ENCODE data around the gene PRPF40A.

The PRPF40A gene

DNA sequence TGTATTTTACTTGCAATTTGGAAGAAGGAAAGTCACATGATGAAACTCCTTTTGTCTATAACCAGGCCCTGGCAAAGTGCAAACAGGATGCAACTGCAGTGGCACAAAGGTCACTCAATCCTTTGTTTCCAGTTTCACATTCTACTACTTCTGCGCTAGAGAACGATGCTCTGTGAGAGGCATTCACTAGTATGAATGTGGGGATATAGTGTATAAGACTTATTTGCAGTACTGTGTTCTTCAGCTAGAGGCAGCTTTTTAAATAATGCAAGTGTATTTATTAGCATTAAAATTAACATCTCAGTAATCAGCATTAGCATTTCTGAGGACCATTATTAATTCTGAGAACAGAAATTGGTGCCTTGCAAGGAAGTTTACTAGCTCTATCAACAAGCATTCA lies 68.9 kb downstream of the PRPF40A start:
- no peak for DNase-seq

DNA sequence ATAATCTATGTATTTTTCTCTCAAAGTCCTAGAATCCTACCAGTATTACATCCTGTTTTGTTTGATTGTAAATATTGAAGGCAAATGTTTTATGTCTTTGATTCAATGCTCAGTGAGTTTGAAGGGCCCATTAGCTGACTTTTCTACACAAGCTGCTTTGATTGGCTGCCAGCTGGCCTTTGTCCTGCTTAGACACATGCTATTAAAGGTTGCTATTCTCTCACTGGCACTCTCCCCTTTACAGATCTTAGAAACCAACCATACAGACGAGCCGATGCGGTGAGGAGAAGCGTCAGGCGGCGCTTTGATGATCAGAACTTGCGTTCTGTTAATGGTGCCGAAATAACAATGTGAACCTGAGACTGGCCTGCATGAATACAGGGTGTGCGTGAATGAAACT lies 69.7 kb downstream of the PRPF40A start:
- peak; percentile 22 for DNase-seq

DNA sequence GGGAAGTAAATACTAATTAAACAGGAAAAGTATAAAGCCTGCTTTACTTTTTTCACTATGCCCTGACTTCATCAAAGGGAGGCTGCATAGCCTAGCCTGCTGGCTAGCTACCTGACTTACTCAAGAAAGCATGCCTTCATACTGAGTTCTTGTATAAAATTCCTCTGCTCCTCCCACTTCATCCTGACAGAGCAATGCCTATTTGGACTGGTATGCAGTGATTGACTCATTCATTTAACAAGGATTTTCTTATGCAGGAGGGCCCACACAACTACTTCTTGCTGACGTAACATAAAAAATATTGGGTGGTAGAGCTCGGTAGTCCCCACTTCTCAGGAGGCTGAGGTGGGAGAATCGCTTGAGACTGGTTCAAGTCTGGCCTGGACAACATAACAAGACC lies 70.5 kb downstream of the PRPF40A start:
- DNase-seq, result no peak

DNA sequence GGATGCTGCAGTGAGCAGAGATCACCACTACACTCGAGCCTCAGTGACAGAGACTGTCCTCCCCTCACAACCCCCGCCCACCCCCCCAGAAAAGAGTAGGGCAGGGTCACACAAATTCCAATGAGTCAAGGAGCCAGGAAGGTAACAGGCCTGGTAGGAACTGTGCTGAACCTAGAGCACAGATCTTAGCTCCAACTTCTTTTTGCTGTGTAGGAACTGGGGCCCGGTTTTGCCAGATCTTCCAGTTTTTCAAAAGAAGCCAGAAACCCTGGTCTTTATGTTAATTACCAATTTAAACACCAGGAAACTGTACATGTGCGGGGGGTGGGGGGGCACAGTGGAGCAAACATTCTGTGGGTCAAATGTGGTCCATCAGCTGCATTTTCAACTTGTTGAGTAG lies 71.0 kb downstream of the PRPF40A start:
- no peak for DNase-seq

DNA sequence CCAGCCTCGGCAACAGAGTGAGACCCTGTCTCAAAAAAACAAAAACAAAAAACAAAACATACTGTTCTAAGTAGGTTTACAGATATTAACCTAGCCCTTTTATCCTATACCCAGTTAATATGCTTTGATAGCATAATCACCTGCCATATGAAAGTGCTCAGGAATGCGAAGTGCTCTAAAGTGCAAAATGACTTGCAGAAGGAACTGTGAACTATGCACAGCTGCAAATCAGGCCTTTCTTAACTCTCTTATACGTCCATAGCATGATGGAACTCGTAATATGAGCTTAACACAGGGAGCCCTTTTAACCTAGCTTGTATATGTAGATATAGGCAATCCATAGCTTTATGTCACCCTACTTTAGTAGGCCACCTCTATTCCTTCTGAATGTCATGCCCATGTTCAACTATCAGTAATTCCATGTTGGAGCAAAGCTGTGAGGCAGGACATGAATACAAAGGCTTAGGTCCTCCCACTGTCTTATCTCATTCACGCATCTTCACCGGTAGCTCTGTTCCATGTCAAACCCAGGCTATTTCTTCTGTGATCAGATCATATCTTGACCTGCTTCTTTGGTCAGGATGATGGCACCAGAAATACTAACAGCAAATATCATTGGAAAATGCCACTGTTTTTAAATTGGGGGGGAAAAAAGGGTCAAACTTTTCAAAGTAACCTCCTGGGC lies 72.9 kb downstream of the PRPF40A start:
- DNase-seq, result no peak

DNA sequence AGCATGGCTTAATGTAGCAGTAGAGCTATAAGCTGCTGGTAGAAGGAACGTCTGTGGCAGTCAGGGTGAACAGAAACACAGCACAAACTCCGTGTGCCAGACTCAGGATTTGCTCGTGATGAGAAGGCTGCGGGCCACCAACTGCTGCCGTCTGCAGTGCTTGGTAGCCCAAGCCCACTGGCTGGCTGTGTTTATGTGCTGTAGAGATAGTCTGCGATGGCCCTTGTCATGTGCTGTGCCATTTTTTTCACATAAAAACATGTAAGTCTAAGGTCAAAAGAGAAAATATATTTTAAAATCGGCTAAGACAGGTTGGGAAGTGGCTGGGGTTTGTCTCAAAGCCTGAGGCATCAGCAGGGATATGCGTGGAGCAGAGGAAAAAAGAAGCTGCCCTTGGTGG lies 78.7 kb downstream of the PRPF40A start:
- no peak for DNase-seq

DNA sequence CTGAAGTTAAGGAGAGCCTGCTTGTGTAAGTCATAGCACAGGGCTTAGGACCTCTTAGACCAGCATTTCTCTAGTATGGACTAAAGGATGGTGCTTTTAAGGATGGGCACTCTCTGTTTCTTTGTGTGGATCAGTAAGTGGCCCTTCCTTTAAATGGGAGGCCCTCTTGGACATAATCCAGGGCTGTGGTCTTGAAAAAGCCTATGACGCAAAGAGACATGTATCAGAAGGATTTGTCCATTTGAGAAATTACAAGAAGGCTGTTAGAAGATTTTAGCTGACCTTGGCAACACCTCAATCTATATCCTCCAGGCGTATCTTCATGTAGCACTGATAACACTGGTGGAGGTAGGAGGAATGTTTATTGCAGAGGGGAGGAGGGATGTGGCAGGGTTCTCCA lies 79.2 kb downstream of the PRPF40A start:
- DNase-seq, result no peak

DNA sequence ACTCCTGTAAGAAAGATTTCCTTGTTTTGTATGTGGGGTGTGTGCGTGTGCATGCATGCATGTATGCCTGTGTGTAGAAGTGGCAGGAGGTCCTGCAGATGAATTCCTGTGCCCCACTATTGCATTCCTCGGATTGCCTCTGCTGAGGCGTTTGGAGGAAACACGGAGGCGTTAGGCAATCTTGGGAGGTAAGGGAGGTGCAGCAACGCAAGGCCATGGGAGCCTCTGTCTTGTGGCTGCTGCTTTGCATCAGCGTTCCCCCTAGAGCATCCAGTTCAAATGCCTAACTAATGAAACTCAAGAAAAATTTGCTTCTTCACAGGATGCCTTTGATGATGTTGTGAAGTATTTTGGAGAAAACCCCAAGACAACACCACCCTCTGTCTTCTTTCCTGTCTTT lies 80.0 kb downstream of the PRPF40A start:
- no peak for DNase-seq

DNA sequence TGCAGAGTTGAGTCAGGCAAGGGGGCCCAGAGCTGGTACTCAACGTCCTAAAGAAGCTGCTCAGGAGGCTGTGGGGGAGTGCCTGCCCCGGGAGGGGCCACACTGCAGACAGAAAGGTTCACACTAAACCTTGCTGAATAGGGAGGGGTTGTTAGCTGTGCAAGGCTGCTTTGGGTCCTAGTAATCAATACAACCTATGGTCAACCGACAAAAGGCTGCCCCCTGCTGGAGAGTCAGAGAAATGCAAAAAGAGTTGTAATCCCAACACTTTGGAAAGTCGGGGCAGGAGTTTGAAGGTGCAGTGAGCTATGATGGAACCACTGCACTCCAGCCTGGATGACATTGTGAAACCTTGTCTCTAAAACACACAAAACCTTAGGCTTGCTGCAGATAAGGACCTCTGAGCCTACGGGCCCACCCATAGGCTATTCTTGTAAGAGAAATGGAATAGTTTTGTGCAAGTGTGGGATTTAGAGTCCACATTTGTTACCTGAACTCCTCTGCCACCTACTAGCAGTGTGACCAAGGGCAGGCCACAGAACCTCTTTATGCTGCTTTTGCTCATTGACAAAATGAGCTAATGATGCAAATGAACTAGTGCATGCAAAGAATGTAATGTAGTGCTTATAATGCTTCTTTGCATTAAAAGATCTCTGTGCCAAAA lies 81.5 kb downstream of the PRPF40A start:
- DNase-seq, result peak; percentile 39

DNA sequence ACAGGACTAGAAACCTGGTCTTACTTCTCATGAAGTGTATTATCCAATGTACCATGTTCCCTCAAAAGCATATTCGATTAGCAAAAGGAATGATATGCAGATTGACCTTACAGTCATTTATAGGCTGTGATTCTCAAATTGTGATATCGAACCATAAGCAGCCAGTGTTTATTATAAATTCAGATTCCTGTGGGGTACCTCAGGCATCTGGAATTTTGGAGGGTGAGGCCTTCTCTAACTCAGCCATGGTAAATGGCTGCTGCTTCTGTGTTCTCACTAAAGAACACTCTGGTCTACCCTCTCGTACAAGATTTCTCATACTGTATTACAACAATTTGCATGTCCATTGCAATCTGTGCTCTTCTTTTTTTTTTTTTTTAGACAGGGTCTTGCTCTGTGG lies 84.5 kb downstream of the PRPF40A start:
- no peak for DNase-seq

DNA sequence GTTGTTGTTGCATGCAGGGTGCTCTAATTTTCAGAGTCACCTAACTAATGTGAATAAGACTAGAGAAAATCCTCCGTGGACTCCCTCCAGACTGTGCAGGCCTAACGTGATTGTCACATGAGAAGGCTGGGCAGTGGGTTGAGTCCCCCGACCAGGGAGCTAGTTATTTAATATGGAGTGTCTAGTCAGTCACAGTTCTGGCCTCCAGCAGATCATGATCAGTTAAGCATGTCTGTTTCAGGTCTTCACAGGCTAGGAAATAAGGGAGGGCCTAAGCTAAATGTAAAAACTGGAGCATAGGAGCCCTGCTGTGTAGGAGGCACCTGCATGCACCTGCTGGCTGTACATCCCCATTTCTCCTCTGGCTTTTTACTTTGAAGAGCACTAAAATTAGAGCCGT lies 86.8 kb downstream of the PRPF40A start:
- no peak for DNase-seq

DNA sequence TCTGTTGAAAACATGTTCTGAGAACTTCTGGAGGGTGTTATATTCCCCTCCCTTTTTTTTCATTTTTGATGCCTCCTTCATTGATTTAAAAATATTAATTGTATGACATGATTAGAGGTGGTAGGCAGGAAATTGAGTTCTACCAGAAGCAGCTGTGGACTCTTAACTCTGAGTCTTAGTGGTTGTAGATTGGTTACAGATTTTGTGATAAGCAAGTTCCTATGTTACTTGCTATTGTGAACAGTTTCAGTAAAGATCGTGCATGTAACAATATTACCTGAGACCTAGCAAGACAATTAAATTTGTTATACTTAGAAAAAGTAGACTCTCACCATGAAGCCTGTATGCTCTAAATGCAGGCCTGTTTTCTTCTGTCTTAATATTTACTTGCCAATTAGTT lies 88.1 kb downstream of the PRPF40A start:
- no peak for DNase-seq

DNA sequence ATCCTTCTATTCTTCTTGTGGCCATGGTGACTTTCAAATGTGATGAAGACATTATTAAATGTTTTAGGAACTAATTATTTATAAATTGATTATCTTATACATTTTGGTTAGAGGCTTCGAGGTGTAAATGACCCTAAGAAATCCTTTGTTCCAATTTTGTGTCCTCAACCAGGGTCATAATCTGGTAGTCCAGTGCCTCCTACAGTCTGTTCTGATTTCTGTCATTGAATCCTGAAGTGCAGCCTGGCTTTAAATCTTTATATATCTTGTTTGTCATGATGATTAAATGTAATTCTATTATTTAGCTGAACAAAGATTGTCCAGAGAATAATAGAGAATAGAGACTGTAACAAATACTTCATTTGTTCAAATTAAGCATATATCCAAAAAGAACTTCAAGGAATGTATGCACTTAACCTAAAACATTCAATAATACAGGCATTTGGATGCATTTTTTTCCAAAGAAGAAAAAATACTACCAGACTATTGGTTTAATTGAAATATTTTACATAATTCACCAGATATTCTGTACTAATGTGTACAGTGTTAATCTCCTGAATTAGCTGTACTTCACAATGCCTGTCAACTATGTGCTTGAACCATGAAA lies 89.8 kb downstream of the PRPF40A start:
- no peak for DNase-seq

DNA sequence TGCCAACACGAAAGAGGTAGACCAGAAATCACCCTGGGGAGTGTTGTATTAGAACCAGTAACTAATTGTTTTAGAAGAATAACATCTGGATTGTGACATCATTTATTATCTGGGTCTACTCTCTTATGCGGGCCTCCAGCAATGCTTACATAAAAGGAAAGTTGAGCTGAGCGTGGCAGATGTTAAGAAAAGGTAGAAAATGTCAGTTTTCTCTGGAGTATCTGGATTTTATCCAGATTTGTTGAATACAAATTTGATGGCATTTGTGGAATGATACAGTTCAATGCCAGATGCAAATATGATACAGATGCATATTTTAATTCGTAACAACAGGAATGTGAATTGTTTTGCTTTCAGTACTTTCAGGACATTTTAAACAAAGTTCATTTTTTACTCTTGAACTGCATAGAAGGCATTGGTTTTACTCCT lies 90.3 kb downstream of the PRPF40A start:
- DNase-seq, result no peak

DNA sequence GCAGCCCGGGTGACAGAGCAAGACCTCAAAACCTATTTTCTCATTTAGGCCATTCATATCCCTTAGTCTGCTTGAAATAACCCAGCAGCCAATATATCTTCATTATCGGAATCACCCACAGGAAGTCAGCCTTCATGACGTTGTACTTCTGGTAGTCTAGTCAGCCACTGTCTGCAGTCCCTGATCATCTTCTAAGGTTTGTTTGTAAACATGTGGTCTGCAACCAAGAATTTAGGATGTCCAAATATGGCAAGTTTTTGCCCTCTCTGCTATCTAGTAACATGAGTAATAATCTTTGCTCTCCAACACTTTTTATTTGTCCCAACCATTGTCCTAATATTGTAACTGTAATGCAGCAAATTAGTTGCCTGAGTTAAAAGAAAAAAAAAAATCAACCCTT lies 92.5 kb downstream of the PRPF40A start:
- no peak for DNase-seq

DNA sequence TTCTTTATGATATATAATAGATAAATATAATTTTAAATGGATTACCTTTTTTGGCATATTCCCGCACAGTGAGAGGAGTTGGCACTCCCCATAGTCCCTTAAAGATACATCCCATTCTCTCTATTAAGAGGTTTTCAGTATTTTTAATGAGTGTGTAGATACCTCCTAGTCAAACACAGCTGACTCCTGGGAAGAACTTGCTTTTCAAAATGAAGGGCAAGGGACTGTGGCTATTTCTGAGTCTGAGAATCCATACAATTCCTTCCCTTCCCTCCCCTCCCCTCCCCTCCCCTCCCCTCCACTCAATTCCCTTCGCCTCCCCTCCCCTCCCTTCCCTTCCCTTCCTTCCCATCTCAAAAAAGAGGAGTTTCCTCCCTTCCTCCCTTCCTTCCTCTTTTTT lies 93.5 kb downstream of the PRPF40A start:
- DNase-seq, result no peak

DNA sequence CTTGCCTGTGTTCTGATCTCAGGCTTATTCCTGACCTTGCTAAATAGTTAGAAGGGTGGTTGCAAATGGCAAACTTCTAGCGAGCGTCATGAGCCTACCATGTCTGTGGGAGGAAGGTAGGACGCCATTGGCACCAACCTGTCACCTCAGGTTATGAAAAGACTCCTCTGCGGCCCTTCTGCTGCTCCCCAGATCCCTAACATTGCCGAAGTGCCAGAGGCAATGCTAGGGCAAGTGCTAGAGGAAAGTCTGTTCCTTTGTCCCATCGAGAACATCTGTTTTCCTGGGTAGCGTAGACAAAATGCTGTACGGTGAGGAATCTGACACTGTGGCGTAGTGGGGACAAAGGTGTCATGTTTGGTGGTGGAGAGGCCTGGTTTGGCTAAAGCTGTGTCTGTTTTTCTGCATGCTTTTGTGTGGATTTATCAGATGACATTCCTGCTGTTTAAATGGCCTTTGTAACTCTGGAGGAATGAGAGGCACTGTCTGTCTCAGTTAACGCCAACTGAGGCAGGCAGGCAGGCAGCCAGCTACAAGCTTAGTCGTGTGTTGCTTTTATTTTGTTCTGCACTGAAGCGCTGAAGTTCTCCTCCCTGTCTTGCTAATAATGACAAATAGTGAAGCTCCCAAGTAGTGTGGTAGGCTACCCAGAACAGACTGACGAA lies 94.1 kb downstream of the PRPF40A start:
- DNase-seq, result no peak

DNA sequence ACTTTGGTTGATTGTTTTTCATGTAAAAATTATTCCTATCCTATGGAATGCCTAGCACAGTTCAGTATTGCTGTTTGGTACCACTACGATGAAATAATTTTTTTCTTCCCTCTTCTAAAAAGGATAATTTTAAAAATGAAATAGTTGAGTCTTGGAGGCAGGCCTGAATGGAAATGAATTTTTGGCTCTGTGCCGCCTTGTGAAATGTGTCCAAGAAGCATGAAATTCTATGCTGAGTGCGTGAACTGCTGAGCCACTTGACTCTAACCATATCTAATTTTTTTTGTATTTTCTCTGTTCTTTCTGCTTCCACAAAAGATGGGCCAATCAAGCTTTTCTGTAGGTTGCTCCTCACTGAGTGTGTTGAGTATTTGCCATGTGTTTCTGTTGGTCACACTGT lies 95.0 kb downstream of the PRPF40A start:
- no peak for DNase-seq

DNA sequence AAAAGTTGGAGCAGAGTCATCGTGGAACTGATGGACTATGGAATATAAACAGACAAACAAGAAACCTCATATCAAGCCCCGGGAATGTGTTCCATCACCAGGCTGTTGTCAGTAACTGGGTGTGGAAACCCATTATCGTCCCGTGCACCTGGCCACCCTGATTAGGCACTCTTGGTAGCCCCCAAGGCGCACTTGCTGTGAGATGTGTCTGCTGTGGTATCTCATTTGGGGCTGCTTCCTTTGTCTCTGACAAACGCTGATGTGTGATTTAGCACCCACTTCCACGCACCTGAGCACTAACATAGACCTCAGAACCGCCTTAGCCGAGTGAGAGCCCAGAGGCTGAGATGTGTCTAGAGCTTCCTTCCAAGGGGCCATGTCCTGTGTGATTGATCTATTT lies 96.3 kb downstream of the PRPF40A start:
- no peak for DNase-seq

DNA sequence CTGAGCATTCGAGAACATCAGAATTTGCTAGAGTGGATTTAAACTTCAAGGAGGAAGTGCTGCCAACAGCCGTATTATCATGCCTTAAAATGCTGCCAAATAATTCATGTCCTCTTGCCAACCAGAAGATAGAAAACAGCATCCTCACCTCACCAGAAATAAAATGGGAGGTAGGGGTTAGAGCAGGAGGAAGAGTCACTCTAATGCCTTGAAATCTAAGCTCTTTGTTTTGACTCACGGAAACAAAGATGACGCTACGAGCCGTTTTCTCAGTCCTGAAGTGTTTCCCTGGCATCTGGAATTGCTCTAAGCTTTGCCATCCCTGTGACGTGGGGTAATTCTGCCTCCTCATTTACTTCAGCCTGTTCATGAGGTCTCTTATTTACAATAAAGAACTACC lies 97.1 kb downstream of the PRPF40A start:
- no peak for DNase-seq

DNA sequence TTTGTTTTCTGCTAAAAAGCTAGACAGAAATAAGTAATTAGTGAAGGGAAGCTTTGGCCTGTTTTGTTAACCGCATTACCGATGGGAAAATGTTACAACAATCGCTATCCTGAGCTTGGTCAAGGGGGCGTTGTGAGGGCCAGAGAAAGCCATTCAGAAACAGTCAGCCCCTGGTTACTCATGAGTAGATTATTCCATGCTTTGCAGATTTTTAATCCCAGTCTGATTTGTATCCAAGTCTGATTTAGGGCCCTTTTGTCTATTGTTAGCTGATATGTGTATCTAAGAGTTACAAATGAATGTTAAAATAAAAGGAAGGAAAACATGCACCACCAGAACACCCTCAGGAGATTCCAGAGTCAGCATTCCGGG lies 99.1 kb downstream of the PRPF40A start:
- no peak for DNase-seq

DNA sequence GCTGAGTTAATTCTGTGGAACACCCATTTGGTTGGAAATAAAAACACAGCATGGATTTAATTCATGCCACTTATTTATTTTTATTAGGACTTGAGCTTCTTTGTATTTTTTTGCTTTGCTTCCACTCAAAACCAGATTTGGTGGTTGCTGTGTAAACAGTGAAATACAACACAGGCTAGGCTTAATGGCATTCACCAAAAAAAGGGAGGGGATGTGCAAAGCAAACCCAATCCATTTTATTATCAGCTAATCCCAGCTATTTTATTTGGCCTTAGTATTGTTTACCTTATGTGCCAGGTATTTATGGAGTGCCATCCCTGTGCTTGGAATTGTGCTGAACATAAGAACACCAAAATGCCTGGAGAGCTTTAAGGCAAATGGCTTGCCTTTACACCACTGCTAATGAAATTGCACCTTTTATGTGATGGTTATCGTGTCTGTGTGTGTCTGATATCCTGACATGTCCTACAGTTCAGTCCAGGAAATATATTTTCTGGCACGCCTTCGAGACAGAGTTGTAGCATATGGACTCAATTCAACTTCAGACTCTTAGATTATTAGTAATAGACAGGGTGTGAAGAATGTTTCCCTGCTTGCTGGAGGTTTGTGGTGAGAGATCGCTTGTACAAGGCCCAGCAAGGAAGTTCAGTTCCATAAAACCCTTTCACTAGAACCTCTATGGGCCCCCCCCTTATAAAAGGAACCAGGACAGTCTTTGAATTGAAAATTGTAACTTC lies 99.6 kb downstream of the PRPF40A start:
- no peak for DNase-seq

DNA sequence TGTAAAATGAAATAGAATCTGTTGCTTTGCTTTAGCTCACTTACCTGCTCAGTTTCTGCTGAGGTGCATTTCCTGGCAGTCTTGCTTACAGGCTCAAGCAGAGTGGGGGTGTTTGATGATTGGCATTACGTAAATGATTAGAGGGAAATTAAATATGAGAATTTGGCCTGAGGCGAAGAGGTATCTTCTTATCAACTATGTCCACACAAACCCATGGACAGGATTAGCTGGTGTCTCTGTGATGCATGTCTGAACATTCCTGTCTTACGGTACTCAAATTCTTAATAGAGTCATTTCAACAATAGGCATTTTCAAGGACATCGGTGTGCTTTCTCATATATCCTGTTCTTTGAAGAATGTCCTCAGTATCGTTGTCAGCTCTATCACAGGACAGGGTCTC lies 102.1 kb downstream of the PRPF40A start:
- no peak for DNase-seq
